ENCODE results near the gene ESPNL.

DNA sequence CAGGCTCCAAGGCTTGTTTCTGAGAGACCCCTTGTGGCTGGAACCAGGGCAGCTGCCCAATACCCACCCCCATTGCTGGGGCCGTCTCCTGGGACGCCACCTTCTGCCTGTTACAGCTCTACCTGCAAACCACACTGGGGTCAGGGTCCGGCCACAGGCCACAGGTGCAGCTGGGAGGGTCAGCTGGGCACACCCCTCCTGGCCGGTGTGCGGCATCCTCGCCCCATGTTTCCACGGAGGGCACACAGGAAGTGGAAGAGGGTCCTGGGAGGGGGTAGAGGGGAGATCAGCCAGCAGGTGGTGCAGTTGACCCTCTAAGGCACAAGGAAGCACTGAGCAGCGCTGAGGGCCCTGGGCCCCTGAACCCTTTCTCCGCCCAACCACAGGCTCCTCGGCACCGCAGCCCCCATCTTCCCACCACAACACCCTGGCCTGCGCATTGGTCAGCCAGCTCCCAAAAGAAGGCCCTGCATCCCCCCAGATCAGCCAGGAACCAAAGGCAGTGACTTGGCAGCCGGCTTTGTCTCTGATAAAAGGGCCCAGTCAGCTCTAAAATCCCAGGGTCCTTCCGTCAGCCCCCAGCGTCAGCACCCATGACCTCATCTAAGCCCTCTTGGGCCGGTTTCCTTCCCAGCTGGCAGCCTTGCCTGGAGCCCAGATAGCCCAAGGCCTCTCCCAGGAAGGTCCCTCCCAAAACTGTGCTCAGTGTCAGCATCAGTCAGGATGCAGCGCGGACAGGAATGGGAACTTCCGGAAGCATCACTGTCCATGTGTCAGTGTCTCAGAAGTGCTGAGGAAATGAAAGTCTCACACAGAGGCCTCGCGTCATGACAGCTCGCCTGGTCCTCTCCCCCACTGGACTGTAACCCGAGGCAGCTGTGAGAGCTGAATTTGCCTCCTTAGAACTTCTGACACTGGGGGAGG is 60.3 kb downstream of the ESPNL start:
- TF ChIP-seq, protein P1, sequence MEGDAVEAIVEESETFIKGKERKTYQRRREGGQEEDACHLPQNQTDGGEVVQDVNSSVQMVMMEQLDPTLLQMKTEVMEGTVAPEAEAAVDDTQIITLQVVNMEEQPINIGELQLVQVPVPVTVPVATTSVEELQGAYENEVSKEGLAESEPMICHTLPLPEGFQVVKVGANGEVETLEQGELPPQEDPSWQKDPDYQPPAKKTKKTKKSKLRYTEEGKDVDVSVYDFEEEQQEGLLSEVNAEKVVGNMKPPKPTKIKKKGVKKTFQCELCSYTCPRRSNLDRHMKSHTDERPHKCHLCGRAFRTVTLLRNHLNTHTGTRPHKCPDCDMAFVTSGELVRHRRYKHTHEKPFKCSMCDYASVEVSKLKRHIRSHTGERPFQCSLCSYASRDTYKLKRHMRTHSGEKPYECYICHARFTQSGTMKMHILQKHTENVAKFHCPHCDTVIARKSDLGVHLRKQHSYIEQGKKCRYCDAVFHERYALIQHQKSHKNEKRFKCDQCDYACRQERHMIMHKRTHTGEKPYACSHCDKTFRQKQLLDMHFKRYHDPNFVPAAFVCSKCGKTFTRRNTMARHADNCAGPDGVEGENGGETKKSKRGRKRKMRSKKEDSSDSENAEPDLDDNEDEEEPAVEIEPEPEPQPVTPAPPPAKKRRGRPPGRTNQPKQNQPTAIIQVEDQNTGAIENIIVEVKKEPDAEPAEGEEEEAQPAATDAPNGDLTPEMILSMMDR (IDR thresholded peaks at IDR 0.05; ENCODE audit: low read depth, low read length, missing input control): no peak
- peak in 1 of 2 donors; percentile 5 for TF ChIP-seq RAD21 (IDR thresholded peaks at IDR 0.05)
- no peak for TF ChIP-seq TAF1 (conservative IDR thresholded peaks at IDR 0.05)
- TF ChIP-seq, protein P2, sequence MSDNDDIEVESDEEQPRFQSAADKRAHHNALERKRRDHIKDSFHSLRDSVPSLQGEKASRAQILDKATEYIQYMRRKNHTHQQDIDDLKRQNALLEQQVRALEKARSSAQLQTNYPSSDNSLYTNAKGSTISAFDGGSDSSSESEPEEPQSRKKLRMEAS (IDR thresholded peaks at IDR 0.05): no peak
- TF ChIP-seq EGR1 (IDR thresholded peaks at IDR 0.05; ENCODE audit: low read depth in 2 of 2): no peak
- no peak for TF ChIP-seq GABPA (IDR thresholded peaks at IDR 0.05 in 1 of 2, conservative IDR thresholded peaks at IDR 0.05 in 1 of 2)
- TF ChIP-seq FOXA1 (IDR thresholded peaks at IDR 0.05): no peak
- no peak for TF ChIP-seq SP1 (IDR thresholded peaks at IDR 0.05)
- no peak for TF ChIP-seq RXRA (IDR thresholded peaks at IDR 0.05)
- TF ChIP-seq YY1 (IDR thresholded peaks at IDR 0.05): no peak
